ENCODE measurements around the gene BCL2L2.

BCL2L2 gene

DNA sequence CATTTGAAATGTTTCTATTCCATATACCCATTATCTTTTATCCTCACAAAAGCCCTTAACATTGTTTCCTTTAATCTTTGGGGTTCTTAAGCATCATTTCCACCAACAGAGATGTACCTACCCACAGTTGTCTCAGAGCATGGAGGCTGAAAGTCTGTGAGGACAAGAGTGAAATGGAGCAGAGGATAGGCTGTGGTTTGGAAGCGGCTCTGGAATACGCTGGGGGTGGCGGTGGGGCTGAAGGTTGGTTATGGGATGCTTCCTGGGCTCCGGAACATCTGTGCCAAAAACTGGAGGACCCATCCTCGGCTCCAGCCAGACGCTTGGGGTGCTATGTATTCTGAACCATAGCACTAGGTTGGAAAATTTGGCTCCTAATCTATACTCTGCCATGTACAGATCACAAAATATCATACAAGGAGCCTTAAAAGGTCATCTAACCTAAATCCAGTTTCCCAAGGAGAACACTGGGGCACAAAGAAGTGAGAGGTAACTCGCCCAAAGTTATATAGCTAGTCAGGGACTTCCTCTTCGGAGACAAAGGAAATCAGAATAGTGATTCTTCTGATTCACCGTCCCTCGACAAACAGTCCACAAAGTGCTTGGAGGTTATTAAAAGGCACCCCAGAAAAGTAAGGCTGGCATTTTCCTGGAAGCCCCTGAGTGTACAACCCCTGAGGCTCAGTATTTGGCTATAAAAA lies 6.5 kb upstream of the BCL2L2 start:
- no peak for DNase-seq

DNA sequence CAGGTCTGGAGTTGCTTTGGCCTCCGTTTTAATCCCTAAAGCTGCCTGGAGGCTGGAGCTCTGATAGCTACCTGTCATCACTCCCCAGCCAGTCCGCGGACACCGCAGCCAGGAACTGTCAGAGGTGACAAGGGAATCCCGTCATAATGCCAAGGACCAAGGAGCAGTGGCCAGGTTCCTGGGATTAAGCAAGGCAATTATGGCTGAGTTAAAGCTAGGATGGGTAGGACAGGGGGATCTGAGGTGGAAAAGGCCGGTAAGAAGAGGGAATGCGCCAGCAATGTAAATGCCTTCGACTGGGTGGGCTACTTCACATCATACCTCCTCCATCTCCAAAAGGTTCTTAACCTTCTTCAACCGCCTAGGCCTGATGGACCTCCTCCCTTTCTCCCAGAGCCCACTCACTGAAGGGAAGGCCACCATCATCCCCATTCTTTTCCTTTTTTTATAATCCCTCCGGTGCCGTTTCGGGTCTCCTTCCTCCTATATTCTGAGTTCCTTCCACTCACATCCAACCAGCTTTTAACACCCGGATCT lies 5.9 kb upstream of the BCL2L2 start:
- no peak for DNase-seq

DNA sequence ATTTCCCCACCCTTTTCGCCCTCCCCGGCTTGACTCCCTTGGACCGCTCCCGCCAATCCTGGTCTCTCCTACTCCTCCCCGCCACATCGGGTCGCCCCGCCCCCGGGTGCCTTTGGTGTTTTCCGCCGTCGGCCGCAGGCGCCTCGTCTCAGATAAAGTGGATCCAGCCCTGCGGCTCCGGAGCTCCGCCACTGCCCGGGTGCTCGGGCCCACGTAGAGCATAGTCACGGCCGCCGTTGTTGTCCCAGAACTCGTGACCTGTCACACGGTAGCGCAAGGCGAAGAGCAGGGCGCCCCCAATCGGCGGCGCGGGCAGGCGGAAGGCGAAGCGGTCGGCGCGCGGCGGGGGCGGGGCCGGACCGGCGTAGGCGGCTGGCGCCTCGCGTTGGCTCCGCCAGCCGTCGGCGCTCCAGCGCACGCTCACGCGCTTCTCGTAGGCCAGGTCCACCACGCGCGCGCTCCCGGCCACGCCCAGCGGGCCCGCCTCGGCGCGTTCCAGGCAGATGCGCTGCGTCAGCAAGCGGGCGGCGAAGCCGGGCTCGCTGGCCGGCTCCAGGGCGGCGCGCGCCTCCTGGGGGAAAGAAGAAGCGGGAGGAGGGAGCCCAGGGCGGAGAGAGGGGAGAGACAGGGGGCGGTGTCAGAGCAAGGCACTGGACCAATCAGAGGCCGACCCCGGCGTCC lies 5.2 kb upstream of the BCL2L2 start:
- peak; percentile 91 for DNase-seq

GRCh38 chr14:23301969-23302289 lies 4.7 kb upstream of the BCL2L2 start:
- DNase-seq: no peak

- peak; percentile 84 for DNase-seq
Observed at GRCh38 chr14:23302290-23303225, 4.1 kb upstream of the BCL2L2 start, which contains the start of gene PPP1R3E. TSS of gene PPP1R3E (minus strand) at chr14:23302859. CDS start at chr14:23302576, 283 bp downstream.

DNA sequence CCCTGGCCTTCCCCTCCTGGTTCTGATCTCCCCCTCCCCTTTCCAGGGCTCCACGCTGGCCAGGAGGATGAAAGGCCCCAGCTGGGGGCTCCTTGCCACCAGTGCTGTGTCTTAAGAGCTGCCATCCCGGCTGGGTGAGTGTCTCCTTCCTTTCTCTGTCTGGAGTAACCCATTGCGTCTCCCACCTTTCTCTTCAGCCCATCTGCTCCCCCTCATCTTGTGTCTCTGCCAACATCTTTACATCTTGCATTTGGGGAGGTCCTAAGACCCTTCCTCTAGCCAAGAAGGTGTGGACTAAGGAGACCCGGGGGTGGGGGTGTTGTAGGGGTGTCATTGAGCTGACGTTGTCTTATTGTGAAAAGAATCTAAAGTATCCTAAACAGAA lies 505 bp downstream of the BCL2L2 start:
- DNase-seq: no peak

DNA sequence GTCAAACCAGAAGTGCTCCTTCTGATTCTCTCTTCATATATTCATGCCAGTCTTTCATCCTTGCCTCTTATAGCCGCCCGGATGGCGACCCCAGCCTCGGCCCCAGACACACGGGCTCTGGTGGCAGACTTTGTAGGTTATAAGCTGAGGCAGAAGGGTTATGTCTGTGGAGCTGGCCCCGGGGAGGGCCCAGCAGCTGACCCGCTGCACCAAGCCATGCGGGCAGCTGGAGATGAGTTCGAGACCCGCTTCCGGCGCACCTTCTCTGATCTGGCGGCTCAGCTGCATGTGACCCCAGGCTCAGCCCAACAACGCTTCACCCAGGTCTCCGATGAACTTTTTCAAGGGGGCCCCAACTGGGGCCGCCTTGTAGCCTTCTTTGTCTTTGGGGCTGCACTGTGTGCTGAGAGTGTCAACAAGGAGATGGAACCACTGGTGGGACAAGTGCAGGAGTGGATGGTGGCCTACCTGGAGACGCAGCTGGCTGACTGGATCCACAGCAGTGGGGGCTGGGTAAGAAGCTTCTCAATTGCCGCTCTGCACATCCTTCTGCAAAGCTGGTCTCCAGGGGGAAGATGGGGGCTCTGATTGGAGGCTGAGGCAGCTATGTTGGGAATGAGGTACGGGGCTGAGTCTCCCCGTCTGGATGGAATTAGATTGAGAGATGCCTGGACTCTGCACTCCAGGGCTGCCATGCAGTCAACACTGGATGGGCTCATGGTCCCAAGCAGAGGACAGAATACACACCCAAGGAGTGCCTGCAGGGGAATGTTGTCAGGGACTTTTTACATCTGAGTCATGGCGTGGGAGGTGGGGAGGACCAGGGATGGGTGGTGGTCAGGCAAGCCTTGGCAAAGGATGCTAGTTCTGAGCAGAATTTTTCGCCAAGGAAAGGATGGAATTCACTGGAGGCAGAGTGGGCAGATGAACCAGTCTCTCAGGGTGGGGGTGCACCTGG lies 1.3 kb downstream of the BCL2L2 start:
- DNase-seq: no peak

GRCh38 chr14:23308721-23309445 lies 2.2 kb downstream of the BCL2L2 start:
- DNase-seq: no peak

GRCh38 chr14:23310546-23310945 lies 3.9 kb downstream of the BCL2L2 start:
- no peak for DNase-seq

DNA sequence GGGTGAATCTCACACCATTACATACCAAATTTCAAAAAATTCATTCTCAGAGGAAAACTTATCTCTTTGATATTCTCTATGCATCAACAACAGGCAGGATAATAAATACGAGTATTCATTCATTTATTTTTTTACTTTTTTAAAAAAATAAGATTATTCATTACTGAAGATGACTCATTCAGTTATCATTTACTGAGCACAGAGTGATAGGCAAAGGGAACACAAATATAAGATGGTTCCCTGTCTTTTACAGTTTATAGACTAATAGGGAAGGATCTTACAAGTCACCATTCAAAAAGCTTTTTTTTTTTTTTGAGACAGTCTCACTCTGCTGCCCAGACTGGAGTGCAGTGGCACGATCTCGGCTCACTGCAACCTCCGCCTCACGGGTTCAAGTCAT lies 9.7 kb downstream of the BCL2L2 start:
- no peak for DNase-seq

GRCh38 chr14:23319746-23320583 lies 13.3 kb downstream of the BCL2L2 start:
- no peak for DNase-seq

GRCh38 chr14:23320584-23321571 lies 14.2 kb downstream of the BCL2L2 start, which contains the start of gene PABPN1:
TSS of gene PABPN1 (plus strand) at chr14:23321457. CDS start at chr14:23321470, 13 bp downstream.
- peak; percentile 92 for DNase-seq

DNA sequence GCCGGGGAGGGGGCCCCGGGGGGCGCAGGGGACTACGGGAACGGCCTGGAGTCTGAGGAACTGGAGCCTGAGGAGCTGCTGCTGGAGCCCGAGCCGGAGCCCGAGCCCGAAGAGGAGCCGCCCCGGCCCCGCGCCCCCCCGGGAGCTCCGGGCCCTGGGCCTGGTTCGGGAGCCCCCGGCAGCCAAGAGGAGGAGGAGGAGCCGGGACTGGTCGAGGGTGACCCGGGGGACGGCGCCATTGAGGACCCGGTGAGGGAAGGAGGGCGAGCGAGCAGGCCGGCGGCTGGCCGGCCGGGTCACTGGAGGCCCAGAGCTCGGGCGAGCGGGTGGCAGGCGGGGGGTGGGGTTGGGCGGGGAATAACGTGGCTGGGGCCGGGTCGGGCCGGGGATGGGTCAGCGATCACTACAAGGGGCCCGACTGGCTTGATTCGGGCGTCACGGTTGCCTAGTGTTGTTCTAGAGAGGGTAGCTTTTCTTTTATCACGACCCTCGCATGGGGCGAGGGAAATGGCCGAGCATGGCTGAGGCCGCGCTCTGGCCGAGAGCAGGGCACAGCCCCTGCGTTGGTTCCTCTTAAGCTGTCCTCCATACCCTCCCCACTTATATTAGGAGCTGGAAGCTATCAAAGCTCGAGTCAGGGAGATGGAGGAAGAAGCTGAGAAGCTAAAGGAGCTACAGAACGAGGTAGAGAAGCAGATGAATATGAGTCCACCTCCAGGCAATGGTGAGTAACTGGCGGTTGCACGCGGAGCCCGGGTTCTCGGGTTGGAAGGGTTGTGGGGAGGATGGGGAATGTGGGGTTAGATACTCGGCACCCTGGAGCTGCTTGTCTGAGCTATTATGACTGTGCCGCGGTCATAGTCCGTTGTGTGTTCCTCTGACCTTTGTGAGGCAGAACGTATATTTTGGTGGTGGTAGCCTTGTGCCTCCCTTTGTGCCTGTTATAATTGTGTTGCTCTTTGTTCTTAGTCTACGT lies 15.2 kb downstream of the BCL2L2 start:
- peak; percentile 38 for DNase-seq

GRCh38 chr14:23322568-23323517 lies 16.2 kb downstream of the BCL2L2 start:
- DNase-seq: no peak

DNA sequence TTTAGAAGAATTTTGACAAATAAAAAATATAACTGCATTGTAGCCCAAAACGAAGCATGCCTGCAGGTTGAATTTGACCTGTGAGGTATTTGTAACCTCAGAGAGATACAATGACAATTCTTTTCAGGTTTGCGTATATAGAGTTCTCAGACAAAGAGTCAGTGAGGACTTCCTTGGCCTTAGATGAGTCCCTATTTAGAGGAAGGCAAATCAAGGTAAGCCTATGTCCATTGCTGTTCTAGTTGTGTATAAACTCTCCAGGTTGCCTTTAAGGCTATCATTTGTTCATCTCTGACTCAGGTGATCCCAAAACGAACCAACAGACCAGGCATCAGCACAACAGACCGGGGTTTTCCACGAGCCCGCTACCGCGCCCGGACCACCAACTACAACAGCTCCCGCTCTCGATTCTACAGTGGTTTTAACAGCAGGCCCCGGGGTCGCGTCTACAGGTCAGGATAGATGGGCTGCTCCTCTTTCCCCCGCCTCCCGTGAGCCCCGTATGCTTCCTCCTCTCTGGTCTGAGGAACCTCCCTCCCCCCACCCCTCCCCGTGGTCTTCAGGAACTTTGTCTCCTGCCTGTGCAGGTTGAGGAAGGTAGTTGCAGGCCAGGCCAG lies 17.3 kb downstream of the BCL2L2 start:
- no peak for DNase-seq

DNA sequence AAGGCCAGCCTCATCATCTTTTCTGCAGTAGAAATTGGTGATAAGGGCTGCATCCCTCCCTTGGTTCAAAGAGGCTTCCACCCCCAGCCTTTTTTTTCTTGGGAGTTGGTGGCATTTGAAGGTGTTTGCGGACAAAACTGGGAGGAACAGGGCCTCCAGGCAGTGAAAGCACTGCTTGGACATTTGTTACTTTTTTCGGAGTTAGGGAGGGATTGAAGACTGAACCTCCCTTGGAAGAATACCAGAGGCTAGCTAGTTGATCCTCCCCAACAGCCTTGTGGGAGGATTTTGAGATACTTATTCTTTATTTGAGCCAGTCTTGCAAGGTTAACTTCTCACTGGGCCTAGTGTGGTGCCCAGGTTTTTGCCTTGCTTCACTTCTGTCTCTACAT lies 17.8 kb downstream of the BCL2L2 start:
- DNase-seq: no peak
